NCI-H345 (cell line): ENCODE results near the gene CLOCK.

Experiments used
- DNase-seq: peaks from one replicate; lab custom pipeline; 2025; lab: John Stamatoyannopoulos, UW

Gene CLOCK

GRCh38 chr4:55409468-55410171 lies 137.1 kb downstream of the CLOCK start:
- no peak for DNase-seq

DNA sequence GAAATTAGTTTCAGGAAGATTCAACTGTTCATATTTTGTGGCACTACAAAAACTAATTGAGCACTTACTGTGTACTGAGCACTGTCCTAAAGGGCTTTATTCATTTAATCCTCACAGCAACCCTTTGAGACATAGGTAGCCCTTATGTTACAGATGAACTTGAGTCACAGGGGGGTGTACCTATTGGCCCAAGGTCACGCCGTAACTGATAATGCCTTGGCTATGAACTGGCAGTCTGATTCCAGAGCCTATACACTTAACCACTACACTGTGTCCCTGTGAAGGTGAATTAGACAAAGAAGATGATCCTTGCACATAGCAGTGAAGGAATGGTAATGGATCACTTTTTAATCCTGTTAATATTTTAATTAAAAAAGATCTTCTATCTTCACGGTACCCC lies 138.9 kb downstream of the CLOCK start:
- no peak for DNase-seq

- no peak for DNase-seq
Measured at GRCh38 chr4:55407119-55407518, 139.6 kb downstream of the CLOCK start.

DNA sequence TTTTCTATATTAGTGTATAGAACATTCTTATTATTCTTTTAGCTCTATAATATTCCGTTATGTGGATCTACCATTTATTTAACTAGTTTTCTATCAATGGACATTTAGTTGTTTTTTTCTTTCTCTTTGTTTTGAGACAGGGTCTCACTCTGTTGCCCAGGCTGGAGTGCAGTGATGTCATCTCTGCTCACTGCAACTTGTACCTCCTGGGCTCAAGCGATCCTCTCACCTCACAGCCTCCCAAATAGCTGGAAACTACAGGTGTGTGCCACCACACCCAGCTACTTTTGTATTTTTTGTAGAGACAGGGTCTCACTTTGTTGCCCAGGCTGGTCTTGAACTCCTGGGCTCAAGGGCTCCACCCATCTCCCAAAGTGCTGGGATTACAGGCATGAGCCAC lies 140.2 kb downstream of the CLOCK start:
- no peak for DNase-seq

GRCh38 chr4:55405073-55405472 lies 141.6 kb downstream of the CLOCK start:
- no peak for DNase-seq

GRCh38 chr4:55399581-55399980 lies 147.1 kb downstream of the CLOCK start:
- DNase-seq: no peak

DNA sequence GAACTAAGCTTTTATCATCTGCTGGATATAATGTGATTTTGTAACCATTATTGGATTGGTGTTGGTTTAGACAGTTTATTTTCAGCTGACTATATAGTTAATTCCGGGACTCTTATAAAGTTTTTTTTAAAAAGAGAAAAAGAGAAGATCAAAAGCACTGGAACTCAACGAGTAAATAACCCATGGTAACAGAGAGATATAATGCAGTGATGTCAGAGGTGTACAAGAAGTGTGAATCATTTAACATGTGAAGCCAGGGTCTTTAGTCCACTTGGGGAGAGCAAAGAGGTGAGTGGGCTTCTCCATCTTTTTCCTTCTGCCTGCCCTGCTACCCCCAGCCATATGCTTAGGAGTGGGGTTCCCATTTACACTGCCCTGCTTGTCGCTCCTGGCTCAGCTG lies 147.7 kb downstream of the CLOCK start:
- no peak for DNase-seq

GRCh38 chr4:55398461-55398860 lies 148.2 kb downstream of the CLOCK start:
- no peak for DNase-seq

GRCh38 chr4:55397520-55398321 lies 149.0 kb downstream of the CLOCK start:
- peak; percentile 26 for DNase-seq

- no peak for DNase-seq
Measured at GRCh38 chr4:55397126-55397436, 149.6 kb downstream of the CLOCK start.

DNA sequence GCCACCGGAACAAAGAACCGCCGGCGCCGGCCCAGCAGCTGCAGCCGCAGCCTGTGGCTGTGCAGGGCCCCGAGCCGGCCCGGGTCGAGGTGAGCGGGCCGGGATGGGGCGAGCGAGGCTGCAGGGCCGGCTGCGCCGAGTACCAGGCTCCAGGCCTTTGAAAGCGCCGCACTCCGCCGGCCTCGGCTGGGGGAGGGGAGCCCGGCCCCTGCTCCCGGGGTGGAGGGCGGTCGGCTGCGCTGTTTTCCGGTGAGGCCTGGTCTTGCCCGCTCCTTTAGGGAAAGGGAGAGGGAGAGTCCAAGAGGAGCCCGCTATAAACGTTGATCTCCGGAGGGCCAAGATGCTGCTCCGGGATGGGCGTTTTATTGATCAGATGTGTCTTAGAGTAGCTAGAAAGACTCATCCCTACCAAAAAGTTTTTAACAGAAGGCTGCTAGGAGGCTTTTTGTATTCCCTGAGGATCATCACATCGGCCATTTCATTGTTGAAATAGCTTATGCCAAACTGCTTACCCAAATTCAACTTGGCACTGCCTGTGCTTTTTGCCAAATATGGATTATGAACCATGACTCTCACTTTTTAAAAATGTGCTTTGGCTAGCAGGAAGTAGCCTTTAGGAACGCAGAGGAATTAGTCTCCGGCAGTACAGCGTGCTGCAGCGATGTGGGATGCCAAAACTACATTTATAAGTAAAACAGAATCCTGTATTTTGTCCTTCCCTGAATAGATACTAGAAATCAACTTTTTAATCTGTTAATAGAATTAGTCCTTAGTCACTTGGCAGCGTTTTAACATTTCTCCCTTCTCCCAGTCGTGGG lies 150.2 kb downstream of the CLOCK start:
- peak; percentile 14 for DNase-seq

DNA sequence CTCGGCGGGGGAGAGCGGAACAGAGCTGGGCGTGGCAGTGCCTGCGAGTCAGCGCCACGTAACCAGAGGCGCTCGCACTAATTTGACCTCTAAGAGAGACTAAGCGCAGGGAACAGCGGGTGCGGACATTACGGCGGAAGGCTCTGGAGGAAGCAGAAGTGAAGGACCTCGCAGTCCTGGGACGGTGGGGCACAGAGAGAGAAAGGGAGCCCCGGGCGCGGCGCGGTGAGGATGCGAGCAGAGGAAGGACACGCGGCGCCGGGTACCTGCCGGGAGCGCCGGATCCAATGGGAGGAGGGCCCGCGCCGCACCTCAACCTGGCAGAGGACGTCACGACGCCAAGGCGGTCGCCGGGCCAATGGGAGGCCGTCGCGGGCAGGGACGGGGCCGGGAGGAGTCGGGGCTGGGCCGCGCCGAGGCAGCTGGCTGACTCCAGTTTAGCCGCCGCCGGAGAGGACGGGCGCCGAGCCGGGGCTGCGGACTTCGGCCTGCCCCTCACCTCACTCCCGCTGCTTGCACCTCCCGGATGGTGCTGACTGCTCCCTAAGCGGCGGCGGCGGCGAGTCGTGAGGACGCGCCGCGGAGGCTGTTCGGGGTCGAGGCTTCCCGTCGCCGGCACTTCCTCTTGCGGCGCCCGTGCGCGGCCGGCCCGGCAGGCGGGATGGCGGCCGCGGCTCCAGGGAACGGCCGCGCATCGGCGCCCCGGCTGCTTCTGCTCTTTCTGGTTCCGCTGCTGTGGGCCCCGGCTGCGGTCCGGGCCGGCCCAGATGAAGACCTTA lies 151.0 kb downstream of the CLOCK start, which contains the start of gene TMEM165:
Gene TMEM165 (plus strand): TSS at position 429 of the 779 bp plus-strand sequence. CDS start 233 bp downstream, at position 662.
- peak; percentile 84 for DNase-seq

GRCh38 chr4:55395218-55395528 lies 151.5 kb downstream of the CLOCK start:
- no peak for DNase-seq

- DNase-seq: no peak
Measured at GRCh38 chr4:55393461-55394320, 153.0 kb downstream of the CLOCK start.

DNA sequence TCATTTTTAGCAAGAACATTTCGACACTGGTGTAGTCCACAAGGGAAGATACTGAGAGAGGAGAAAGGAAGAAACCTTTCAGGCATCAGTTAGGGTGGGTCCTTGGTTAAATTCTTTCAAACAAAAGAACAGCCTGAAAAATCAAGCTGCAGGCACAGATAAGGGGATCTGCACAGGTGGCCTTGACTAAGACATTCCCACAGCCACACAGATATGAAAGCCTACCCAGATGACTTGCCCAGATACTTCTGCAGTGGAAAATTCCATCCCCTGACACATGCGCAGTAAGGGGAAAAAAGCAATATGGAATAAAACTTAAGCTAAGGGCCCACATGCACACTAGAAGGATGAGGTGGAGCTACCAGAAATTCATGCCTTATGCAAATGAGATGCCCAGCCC lies 159.9 kb downstream of the CLOCK start:
- DNase-seq: no peak

- no peak for DNase-seq
Measured at GRCh38 chr4:55386073-55386472, 160.6 kb downstream of the CLOCK start.

GRCh38 chr4:55385201-55385649 lies 161.5 kb downstream of the CLOCK start:
- no peak for DNase-seq

DNA sequence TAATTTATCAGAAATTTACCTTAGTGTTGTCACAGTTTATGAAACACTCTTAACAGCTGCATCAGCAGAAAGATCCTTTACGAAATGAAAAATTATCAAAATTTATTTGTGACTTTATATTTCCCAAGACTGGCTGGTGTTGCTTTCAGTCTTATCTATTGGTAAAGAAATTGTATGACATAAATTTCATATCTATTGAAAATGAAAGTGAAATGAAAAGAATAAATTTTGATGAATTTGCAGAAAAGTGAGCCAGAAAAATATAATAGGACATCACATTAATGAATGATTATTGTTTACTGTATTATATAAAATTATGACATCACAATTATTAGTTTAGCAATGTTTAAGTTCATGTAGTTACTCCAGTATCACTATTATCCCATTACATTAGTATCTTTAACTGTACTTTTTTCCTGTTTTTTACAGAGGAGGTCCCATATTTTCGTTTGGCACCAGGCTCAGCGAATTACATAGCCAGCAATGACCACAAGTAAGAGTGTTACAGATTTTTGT lies 164.2 kb downstream of the CLOCK start:
- no peak for DNase-seq

GRCh38 chr4:55381502-55381901 lies 165.2 kb downstream of the CLOCK start:
- DNase-seq: no peak

DNA sequence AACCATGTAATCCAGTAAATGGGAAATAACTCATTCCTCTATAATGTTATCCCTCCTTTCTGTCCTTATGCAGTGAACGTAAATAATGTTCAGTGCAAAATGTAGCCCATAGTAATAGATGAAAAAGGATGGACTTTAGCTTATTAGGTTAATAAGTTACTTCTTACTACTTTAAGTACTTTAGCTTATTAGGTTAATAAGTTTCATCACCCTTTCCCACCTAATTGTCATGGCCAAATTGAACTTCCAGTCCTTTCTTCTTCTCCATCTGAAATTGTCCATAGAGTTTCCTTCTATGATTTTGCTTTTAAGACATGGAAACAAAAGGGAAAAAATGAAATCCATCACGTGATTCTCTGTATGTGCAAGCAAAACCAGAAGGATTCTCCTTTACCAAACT lies 166.1 kb downstream of the CLOCK start:
- DNase-seq: no peak
